GM12801 (cell line): Measurements from ENCODE around the gene CYP27B1.

ENCODE experiments used
- TF ChIP-seq, protein P1 (sequence below): IDR thresholded peaks from one replicate; pipeline ENCODE4 v1.5.1; 2011; ENCODE audit warnings: control low read depth; ENCODE audit not compliant: insufficient read length; ENCODE audit errors: extremely low read depth

The CYP27B1 gene

GRCh38 chr12:57782608-57783465 is 16.0 kb upstream of the CYP27B1 start, which contains the start of gene TSFM:
Gene TSFM, plus strand, starts transcription at chr12:57782787. Its CDS starts 15 bp downstream, at chr12:57782802.
- TF ChIP-seq, protein P1, sequence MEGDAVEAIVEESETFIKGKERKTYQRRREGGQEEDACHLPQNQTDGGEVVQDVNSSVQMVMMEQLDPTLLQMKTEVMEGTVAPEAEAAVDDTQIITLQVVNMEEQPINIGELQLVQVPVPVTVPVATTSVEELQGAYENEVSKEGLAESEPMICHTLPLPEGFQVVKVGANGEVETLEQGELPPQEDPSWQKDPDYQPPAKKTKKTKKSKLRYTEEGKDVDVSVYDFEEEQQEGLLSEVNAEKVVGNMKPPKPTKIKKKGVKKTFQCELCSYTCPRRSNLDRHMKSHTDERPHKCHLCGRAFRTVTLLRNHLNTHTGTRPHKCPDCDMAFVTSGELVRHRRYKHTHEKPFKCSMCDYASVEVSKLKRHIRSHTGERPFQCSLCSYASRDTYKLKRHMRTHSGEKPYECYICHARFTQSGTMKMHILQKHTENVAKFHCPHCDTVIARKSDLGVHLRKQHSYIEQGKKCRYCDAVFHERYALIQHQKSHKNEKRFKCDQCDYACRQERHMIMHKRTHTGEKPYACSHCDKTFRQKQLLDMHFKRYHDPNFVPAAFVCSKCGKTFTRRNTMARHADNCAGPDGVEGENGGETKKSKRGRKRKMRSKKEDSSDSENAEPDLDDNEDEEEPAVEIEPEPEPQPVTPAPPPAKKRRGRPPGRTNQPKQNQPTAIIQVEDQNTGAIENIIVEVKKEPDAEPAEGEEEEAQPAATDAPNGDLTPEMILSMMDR = peak; percentile 59

DNA sequence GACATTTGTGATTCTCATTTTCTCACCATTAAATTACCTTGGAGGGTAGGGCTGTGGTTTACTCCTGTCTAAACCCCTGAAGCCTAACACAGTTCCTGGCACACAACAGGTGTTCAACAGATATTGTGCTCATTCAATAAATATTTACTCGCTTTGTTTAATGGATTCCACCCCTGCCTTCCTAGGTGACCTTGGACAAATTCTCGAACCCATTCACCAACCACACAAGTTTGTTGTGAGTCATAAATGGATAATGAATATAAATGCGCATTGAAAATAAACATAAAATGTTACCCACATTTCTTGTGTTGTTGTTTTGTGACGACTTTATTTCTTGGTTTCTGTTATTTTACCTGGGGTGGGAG is 15.3 kb upstream of the CYP27B1 start:
- TF ChIP-seq, protein P1 = no peak

DNA sequence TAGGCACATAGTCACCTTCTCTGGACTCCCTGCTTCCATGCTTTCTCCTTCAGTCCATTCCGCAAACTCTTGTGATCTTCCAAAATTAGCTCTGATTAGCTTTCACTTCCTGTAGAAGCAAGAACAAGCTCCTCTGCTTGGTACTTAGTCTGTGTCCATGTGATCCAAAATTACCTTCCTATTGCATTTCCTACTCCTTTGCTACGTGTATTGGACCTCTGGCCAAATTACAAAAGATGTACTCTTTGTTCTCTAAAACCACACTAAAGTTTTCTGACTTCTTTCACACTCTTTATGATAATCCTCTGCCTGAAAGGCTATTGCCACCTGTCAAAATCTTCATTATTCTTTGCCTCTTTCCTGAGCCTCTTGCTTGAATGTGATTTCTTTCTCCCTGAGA is 14.9 kb upstream of the CYP27B1 start:
- TF ChIP-seq, protein P1 = no peak

DNA sequence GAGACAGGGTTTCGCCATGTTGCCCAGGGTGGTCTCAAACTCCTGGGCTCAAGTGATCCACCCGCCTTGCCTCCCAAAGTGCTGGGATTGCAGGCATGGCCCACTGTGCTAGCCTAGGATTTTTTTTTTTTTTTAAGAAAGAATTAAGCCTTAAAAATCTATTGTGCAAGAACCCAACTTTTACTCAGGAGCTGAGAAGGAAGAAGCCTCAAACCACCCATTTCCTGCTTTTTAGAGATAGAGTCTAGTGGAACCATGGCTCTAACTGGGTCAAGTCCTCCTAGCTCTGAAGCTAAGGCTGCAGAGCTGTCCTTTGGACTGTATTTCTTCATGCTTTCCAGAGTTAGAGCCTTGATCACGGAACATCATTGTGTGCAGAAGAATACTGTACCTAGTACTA is 14.4 kb upstream of the CYP27B1 start:
- TF ChIP-seq, protein P1 = no peak

DNA sequence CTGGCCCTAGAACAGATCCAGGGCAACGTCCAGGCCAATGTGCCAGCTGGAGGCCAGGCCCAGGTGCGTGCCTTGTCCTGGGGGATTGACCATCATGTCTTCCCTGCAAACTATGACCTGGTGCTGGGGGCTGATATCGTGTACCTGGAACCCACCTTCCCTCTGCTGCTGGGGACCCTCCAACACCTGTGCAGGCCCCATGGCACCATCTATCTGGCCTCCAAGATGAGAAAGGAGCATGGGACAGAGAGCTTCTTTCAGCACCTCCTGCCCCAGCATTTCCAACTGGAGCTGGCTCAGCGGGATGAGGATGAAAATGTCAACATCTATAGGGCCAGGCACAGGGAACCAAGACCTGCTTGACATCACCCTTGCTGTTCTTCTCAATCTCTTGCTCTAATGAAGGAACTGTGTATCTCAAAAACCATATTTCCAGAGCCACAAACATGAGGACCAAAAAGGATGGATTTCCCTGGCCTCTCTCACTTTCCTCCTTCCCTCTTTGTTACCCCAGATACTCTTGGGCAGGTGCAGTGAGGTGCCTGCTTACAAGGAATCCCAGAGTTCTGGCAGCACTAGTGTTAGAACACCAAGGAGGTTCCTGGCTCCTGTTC is 13.5 kb upstream of the CYP27B1 start:
- TF ChIP-seq, protein P1 = no peak

DNA sequence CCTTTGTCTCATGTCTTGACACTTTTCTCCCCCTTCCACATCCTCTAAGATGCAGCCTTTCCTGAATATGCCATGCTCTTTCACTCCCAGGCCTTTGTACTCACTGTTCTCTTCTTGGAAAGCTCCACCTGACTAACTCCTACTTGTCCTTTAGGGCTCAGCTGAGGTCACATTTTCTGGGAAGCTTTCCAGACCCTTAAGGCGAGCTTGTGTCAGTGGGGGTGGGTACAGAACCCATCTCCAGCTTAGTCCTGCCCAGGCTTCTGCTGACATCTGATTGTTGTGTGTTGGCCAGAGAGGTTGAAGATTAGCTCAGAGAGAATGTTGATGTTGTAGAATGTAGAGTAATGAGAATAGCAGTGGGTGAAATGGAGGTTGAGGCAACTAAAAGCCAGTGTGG is 12.9 kb upstream of the CYP27B1 start:
- TF ChIP-seq, protein P1 = no peak

DNA sequence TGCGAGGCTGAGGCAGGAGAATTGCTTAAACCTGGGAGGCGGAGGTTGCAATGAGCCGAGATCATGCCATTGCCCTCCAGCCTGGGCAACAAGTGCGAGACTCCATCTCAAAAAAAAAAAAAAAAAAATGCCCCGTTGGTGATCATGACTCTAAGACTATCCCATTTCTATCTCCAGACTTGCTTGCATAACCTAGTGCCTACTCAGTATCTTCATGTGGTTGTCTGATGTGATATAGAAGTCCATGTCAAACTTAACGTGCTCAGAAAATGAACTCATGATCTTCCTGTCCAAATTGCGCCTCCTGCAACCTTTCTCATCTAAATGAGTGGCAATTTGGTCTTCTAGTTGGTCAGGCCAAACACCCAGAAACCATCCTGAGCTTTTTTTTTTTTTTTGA is 11.0 kb upstream of the CYP27B1 start:
- TF ChIP-seq, protein P1 = no peak
